Uterus (tissue), 4 donors: ENCODE data around the gene STX19. TPM values are rescaled to one million over a fixed set of nuclear protein-coding genes. Genes with fewer than 3 reads are reported as not detected.

Experiments
- DNase-seq, 2 donors: peaks; one replicate each; pipeline ENCODE4 v3.0.0-alpha.2; 2019 to 2020
- H3K27ac ChIP-seq, 2 donors: fragments of 200-600 bp; sonication (generic); 1 replicate in 1 of 2; 2 replicates in 1 of 2; pipeline ENCODE4 v1.5.1; 2016 to 2018
- H3K27me3 ChIP-seq, 2 donors: fragments of 200-600 bp; sonication (generic); one replicate each; pipeline ENCODE4 v1.5.1; 2018 to 2019; ENCODE audit warnings: control low read depth in 1 of 2
- H3K36me3 ChIP-seq, 2 donors: fragments of 200-600 bp; sonication (generic); one replicate each; pipeline ENCODE4 v1.5.1; 2019; ENCODE audit warnings: control low read depth in 1 of 2
- H3K4me1 ChIP-seq, 2 donors: fragments of 200-600 bp; sonication (generic); one replicate each; pipeline ENCODE4 v1.5.1; 2018 to 2019; ENCODE audit warnings: control low read depth in 1 of 2
- H3K4me3 ChIP-seq, 2 donors: fragments of 200-600 bp; sonication (generic); 1 replicate in 1 of 2; 2 replicates in 1 of 2; pipeline ENCODE4 v1.5.1; 2018 to 2019; ENCODE audit warnings: mild to moderate bottlenecking in 1 of 2
- H3K9me3 ChIP-seq, 2 donors: fragments of 200-600 bp; sonication (generic); one replicate each; pipeline ENCODE4 v1.5.1; 2019; ENCODE audit warnings: control low read depth in 1 of 2
- CTCF ChIP-seq, 4 experiments: fragments of 200-600 bp in 2 of 4; fragments of 450-650 bp in 2 of 4; sonication (generic) in 2 of 4; IDR thresholded peaks; one replicate each; pipeline ENCODE4 v1.5.1; 2016 to 2019; ENCODE audit warnings: antibody characterized with exemption in 4 of 4, mild to moderate bottlenecking in 2 of 4, moderate library complexity in 1 of 4
- POLR2A ChIP-seq, 2 donors: fragments of 450-650 bp; IDR thresholded peaks; one replicate each; pipeline ENCODE4 v1.6.1; 2016; ENCODE audit warnings: antibody characterized with exemption in 2 of 2, mild to moderate bottlenecking in 1 of 2, moderate library complexity in 1 of 2
- intact Hi-C: fragments of 100-400 bp; cut with DNase I; formaldehyde crosslinking; loops from one replicate; pipeline ENCODE4 v1.15.1; 2023; ENCODE audit warnings: low total_unique reads
- total RNA-seq, 4 donors: library from RNA; depleted of rRNA in 3 of 4; stranded (reverse); fragments of >200 nt in 3 of 4; gene quantifications; one replicate each; pipeline versions ENCODE4 v1.1.0 to v1.2.4, GENCODE V29; 2014 to 2023
- donor health status: DM: yes; HTN: yes; CAD: no.

STX19 gene
- total RNA-seq, 4 donors from 2014 or later, result 1.5 TPM; not detected in 3

DNA sequence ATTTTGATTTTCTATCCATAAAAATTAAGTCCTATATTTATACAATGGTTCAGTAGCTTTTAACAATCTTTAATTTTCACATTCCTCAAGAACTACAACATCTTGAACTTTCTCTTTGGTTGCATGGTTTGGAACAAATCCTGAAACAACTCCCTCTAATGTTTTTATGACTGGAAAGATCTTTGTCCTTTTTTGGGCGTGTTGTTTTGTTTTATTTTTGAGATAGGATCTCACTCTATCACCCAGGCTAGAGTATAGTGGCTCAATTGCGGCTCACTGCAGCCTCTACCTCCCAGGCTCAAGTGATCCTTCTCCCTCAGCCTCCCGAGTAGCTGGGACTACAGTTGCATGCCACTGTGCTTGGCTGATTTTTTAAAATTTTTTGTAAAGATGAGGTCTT is 4.0 kb downstream of the STX19 start:
- Histone ChIP-seq H3K27ac (peak overlapping the region; percentile 22 to 66), H3K36me3 (no peaks in the 10 kb centered on the region), H3K4me1 (no peaks in the 10 kb centered on the region), H3K9me3 (no peaks in the 10 kb centered on the region), H3K27me3 (no peaks in the 10 kb centered on the region), H3K4me3 (no peak overlapping the region)
- no peak for DNase-seq
- TF ChIP-seq CTCF (IDR thresholded peaks at IDR 0.05), result no peak
- TF ChIP-seq POLR2A (IDR thresholded peaks at IDR 0.05), result no peak
- intact Hi-C loops, result no loop called here

GRCh38 chr3:94020293-94020692 is 8.1 kb downstream of the STX19 start:
- no peak for DNase-seq
- no peak overlapping the region for H3K27ac ChIP-seq
- H3K27me3 ChIP-seq, result no peaks in the 10 kb centered on the region
- H3K36me3 ChIP-seq, result no peaks in the 10 kb centered on the region
- no peak overlapping the region for H3K4me3 ChIP-seq
- H3K4me1 ChIP-seq, result no peaks in the 10 kb centered on the region
- no peaks in the 10 kb centered on the region for H3K9me3 ChIP-seq
- no peak for TF ChIP-seq CTCF (IDR thresholded peaks at IDR 0.05)
- no peak for TF ChIP-seq POLR2A (IDR thresholded peaks at IDR 0.05)
- intact Hi-C loops, result no loop called here

DNA sequence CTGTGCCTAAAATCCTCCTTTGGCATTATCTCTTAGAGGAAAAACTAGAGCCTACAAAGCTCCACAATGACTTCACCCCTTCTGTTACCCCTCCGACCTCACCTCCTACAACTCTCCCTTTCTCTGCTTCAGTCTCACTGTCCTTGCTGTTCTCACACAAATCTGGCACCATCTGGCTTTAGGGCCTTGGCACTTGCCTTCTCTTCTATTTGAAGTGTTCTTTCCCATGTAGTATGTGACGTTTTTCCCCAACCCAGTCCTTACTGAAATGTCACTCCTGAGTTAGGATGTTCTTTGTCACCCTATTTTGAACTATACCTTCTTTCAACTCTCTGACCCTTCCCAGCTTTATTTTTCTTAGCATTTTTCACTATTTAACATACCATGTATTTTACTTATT is 8.7 kb downstream of the STX19 start:
- Histone ChIP-seq H3K4me1 (no peaks in the 10 kb centered on the region), H3K36me3 (no peaks in the 10 kb centered on the region), H3K4me3 (no peak overlapping the region), H3K27me3 (no peaks in the 10 kb centered on the region), H3K9me3 (no peaks in the 10 kb centered on the region), H3K27ac (no peak overlapping the region)
- no peak for DNase-seq
- intact Hi-C loops, result no loop called here
- TF ChIP-seq POLR2A (IDR thresholded peaks at IDR 0.05), result no peak
- TF ChIP-seq CTCF (IDR thresholded peaks at IDR 0.05), result no peak

DNA sequence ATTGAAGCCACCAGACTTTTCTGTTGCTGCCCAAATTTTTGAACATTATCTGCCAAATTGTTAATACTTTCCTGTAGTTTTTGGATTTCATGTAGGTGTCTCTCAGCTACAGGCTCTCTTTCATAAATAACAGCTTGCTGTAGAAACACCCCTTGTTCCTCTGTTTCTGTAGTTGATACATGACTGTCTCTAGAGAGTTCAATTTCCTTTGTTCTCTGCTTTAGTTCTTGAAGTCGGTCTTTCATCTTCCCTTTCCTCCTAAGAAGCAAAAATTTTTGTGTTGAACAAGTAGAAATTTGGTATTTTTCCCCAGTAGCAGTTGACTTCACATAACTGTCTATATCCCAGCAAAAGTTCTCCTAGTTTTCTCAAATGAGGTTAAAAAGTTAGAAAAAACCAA is 13.4 kb downstream of the STX19 start:
- no peaks in the 10 kb centered on the region for H3K4me1 ChIP-seq
- H3K36me3 ChIP-seq, result no peaks in the 10 kb centered on the region
- no peak for DNase-seq
- H3K27me3 ChIP-seq, result no peaks in the 10 kb centered on the region
- intact Hi-C loops, result no loop called here
- no peak overlapping the region for H3K4me3 ChIP-seq
- TF ChIP-seq CTCF (IDR thresholded peaks at IDR 0.05) (no peak), POLR2A (IDR thresholded peaks at IDR 0.05) (no peak)
- no peaks in the 10 kb centered on the region for H3K9me3 ChIP-seq
- no peak overlapping the region for H3K27ac ChIP-seq

GRCh38 chr3:94012185-94012584 is 16.2 kb downstream of the STX19 start:
- no peak for DNase-seq
- no peak overlapping the region for H3K4me3 ChIP-seq
- no peaks in the 10 kb centered on the region for H3K9me3 ChIP-seq
- no peaks in the 10 kb centered on the region for H3K4me1 ChIP-seq
- TF ChIP-seq CTCF (IDR thresholded peaks at IDR 0.05) (no peak), POLR2A (IDR thresholded peaks at IDR 0.05) (no peak)
- no peaks in the 10 kb centered on the region for H3K36me3 ChIP-seq
- intact Hi-C loops, result no loop called here
- H3K27me3 ChIP-seq, result no peaks in the 10 kb centered on the region
- no peak overlapping the region for H3K27ac ChIP-seq
